Measurements from ENCODE around the gene ZNF496. TPM values are rescaled to one million over a fixed set of nuclear protein-coding genes. Genes with fewer than 3 reads are reported as not detected.

ZNF496 gene
- total and polyA plus RNA-seq, 2 of the 13 experiments (the other 11 are each of a cell fraction or from before 2014, with no cell fraction given): 14.8 to 18.6 TPM

DNA sequence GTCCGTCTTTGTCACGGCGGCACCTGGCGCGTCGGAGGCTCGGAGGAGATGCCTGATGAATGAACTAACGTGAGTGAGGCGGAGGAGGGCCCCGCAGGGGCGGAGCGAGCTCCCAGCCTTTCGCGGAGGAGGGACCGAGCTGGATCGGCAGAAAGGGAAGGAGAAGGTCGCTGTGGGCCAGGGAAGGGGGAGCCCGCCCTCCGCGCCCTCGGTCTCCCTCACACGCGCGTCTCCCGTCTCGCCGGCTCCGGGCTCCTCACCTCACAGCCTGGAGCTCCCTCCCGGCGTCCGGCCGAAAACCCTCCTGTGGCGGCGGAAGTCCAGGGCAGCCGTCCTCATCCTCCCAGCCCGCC lies 519 bp downstream of the ZNF496 start (continued):
- TF ChIP-seq, protein P1, sequence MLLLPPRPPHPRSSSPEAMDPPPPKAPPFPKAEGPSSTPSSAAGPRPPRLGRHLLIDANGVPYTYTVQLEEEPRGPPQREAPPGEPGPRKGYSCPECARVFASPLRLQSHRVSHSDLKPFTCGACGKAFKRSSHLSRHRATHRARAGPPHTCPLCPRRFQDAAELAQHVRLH (CRISPR knock-in tag; IDR thresholded peaks at IDR 0.05; ENCODE audit: borderline replicate concordance, low read depth): no peak
- TF ChIP-seq ZNF496 (CRISPR knock-in tag; IDR thresholded peaks at IDR 0.05; ENCODE audit: insufficient replicate concordance): no peak
- no peak for TF ChIP-seq ZNF354B (CRISPR knock-in tag; IDR thresholded peaks at IDR 0.05)
- TF ChIP-seq KMT2A (CRISPR knock-in tag; IDR thresholded peaks at IDR 0.05): peak; percentile 45; the same call in 1 of the 2 replicates
- TF ChIP-seq ZNF280B (CRISPR knock-in tag; IDR thresholded peaks at IDR 0.05; ENCODE audit: borderline replicate concordance): no peak
- TF ChIP-seq ZSCAN5A (CRISPR knock-in tag; IDR thresholded peaks at IDR 0.05; ENCODE audit: borderline replicate concordance): no peak
- TF ChIP-seq NFYB (CRISPR knock-in tag; IDR thresholded peaks at IDR 0.05): no peak
- peak; percentile 64; the same call in 1 of the 2 replicates for TF ChIP-seq POGK (CRISPR knock-in tag; conservative IDR thresholded peaks at IDR 0.05)
- TF ChIP-seq TCF12 (IDR thresholded peaks at IDR 0.05): no peak
- TF ChIP-seq TCF12 (CRISPR knock-in tag; IDR thresholded peaks at IDR 0.05): no peak
- TF ChIP-seq ZBTB3 (CRISPR knock-in tag; IDR thresholded peaks at IDR 0.05; ENCODE audit: borderline replicate concordance, low read depth): no peak
- TF ChIP-seq TGIF2 (CRISPR knock-in tag; IDR thresholded peaks at IDR 0.05): no peak
- no peak; the same call in 1 of the 2 replicates for TF ChIP-seq ETV5 (CRISPR knock-in tag; IDR thresholded peaks at IDR 0.05; ENCODE audit: borderline replicate concordance)
- no peak for TF ChIP-seq SIN3A (IDR thresholded peaks at IDR 0.05; ENCODE audit: borderline replicate concordance, low read depth, low read length)
- TF ChIP-seq GATA4 (IDR thresholded peaks at IDR 0.05; ENCODE audit: borderline replicate concordance, low read depth): no peak
- no peak for TF ChIP-seq ZNF720 (CRISPR knock-in tag; IDR thresholded peaks at IDR 0.05)
- no peak for TF ChIP-seq ZNF484 (CRISPR knock-in tag; IDR thresholded peaks at IDR 0.05; ENCODE audit: borderline replicate concordance, low read depth)
- peak; percentile 60 for TF ChIP-seq HNRNPLL (IDR thresholded peaks at IDR 0.05; ENCODE audit: low read depth, low read length, poor library complexity, severe bottlenecking)
- no peak for TF ChIP-seq PHF20 (CRISPR knock-in tag; IDR thresholded peaks at IDR 0.05)
- TF ChIP-seq SATB2 (CRISPR knock-in tag; IDR thresholded peaks at IDR 0.05): no peak
- no peak for TF ChIP-seq MEIS1 (CRISPR knock-in tag; IDR thresholded peaks at IDR 0.05; ENCODE audit: borderline replicate concordance)
- TF ChIP-seq ZNF468 (CRISPR knock-in tag; IDR thresholded peaks at IDR 0.05): no peak
- no peak for TF ChIP-seq ZFP36L1 (CRISPR knock-in tag; IDR thresholded peaks at IDR 0.05)
